ENCODE results near the gene ATAD5.
A peak's percentile ranks its signal among the peaks of the same experiment; 100 is the strongest.
"Not testable (repeated sequence)": the region's sequence is repeated elsewhere in the genome, so short reads cannot be mapped to it uniquely, and the experiment has no call there.

ATAD5 gene

GRCh38 chr17:30823421-30823820 lies 8.3 kb upstream of the ATAD5 start:
- DNase-seq, result peak; percentile 36

GRCh38 chr17:30824002-30824355 lies 7.8 kb upstream of the ATAD5 start:
- peak; percentile 61 for DNase-seq

- DNase-seq, result peak; percentile 96
Observed at GRCh38 chr17:30824356-30825145, 7.2 kb upstream of the ATAD5 start, which contains the start of gene CRLF3. CRLF3 (minus strand) TSS chr17:30824692; CDS start chr17:30824651, 41 bp downstream.

- no peak for DNase-seq
Observed at GRCh38 chr17:30827082-30827481, 4.7 kb upstream of the ATAD5 start.

GRCh38 chr17:30829022-30829421 lies 2.7 kb upstream of the ATAD5 start:
- no peak for DNase-seq

GRCh38 chr17:30831257-30831656 lies 509 bp upstream of the ATAD5 start:
- peak; percentile 65 for DNase-seq

- peak; percentile 56 for DNase-seq
Observed at GRCh38 chr17:30832438-30833124, 815 bp downstream of the ATAD5 start.

GRCh38 chr17:30838202-30838807 lies 6.5 kb downstream of the ATAD5 start:
- DNase-seq, result no peak

- no peak for DNase-seq
Observed at GRCh38 chr17:30840771-30841170, 9.0 kb downstream of the ATAD5 start.

GRCh38 chr17:30848021-30848420 lies 16.3 kb downstream of the ATAD5 start:
- no peak for DNase-seq

- no peak for DNase-seq
Observed at GRCh38 chr17:30854146-30854545, 22.4 kb downstream of the ATAD5 start.

GRCh38 chr17:30858556-30859250 lies 26.9 kb downstream of the ATAD5 start:
- no peak for DNase-seq

GRCh38 chr17:30864636-30865035 lies 32.9 kb downstream of the ATAD5 start:
- DNase-seq, result no peak

GRCh38 chr17:30869005-30869404 lies 37.2 kb downstream of the ATAD5 start:
- DNase-seq, result no peak

GRCh38 chr17:30886187-30886586 lies 54.4 kb downstream of the ATAD5 start:
- DNase-seq, result no peak

GRCh38 chr17:30894236-30894635 lies 62.5 kb downstream of the ATAD5 start:
- DNase-seq, result no peak

- DNase-seq, result no peak
Observed at GRCh38 chr17:30897311-30897710, 65.5 kb downstream of the ATAD5 start.

- no peak for DNase-seq
Observed at GRCh38 chr17:30905742-30906100, 74.0 kb downstream of the ATAD5 start.

- DNase-seq, result peak; percentile 94
Observed at GRCh38 chr17:30906101-30906911, 74.5 kb downstream of the ATAD5 start, which contains the start of gene TEFM. TEFM (minus strand) TSS chr17:30906238; CDS start chr17:30906198, 40 bp downstream.

GRCh38 chr17:30908717-30909420 lies 77.1 kb downstream of the ATAD5 start:
- DNase-seq, result peak; percentile 10

- not testable (repeated sequence) for DNase-seq
Observed at GRCh38 chr17:30910151-30910550, 78.4 kb downstream of the ATAD5 start.

- no peak for DNase-seq
Observed at GRCh38 chr17:30913955-30914354, 82.2 kb downstream of the ATAD5 start.
